Panc1 (cell line): ENCODE measurements around the gene ARHGAP33. TPM values are rescaled to one million over a fixed set of nuclear protein-coding genes. Genes with fewer than 3 reads are reported as not detected.

Experiments
- ATAC-seq: fragments of 200-7000 bp; cut with Tn5 transposase; 2 replicates; pipeline ENCODE4 v1.9.1; 2020; ENCODE audit warnings: mild to moderate bottlenecking, moderate library complexity
- BruUV-seq: library from RNA; stranded (reverse); fragments of 400-500 nt; replicated peaks from 2 replicates; lab custom pipeline; 2021; lab: Mats Ljungman, UMichigan
- CTCF ChIA-PET: fragments of 300-600 bp; sonication (Branson Sonifier 250); formaldehyde crosslinking; loops from one replicate; lab custom pipeline; 2022; ENCODE audit warnings: antibody characterized with exemption; lab: Charles Lee
- POLR2A ChIA-PET: fragments of 300-600 bp; sonication (Branson Sonifier 250); formaldehyde crosslinking; loops from one replicate; lab custom pipeline; 2022; ENCODE audit warnings: antibody characterized with exemption; lab: Charles Lee
- DNase-seq: peaks from one replicate; pipeline ENCODE4 v3.0.0-alpha.2; 2010; ENCODE audit warnings: low read depth, low spot score
- H3K27ac ChIP-seq: 2 replicates; pipeline ENCODE4 v1.5.1; 2011; ENCODE audit warnings: mild to moderate bottlenecking, low read length, inconsistent platforms
- H3K27me3 ChIP-seq: fragments of 200-500 bp; sonication (Bioruptor generic); 2 replicates; pipeline ENCODE4 v1.6.0; 2014; ENCODE audit warnings: low read length, inconsistent platforms; ENCODE audit not compliant: control insufficient read depth, insufficient read depth
- H3K36me3 ChIP-seq: fragments of 200-500 bp; sonication (Bioruptor generic); 2 replicates; pipeline ENCODE4 v1.5.1; 2014; ENCODE audit warnings: inconsistent platforms, mild to moderate bottlenecking, low read length, moderate library complexity; ENCODE audit not compliant: control insufficient read depth, insufficient read depth
- H3K4me1 ChIP-seq: 2 replicates; pipeline ENCODE4 v1.5.1; 2011; ENCODE audit warnings: inconsistent platforms, mild to moderate bottlenecking, low read length, moderate library complexity; ENCODE audit not compliant: control insufficient read depth, insufficient read depth
- H3K4me3 ChIP-seq, 2 experiments: 2 replicates each; pipeline ENCODE4 v1.5.1; 2011 to 2012; ENCODE audit warnings: low read depth in 2 of 2, low read length in 2 of 2, mild to moderate bottlenecking in 2 of 2, inconsistent platforms in 1 of 2, moderate library complexity in 1 of 2
- H3K9me3 ChIP-seq: fragments of 200-500 bp; sonication (Bioruptor generic); 2 replicates; pipeline ENCODE4 v1.5.1; 2014; ENCODE audit warnings: low read depth, mild to moderate bottlenecking, inconsistent platforms, low read length, moderate library complexity; ENCODE audit not compliant: control insufficient read depth, insufficient read depth
- POLR2AphosphoS5 ChIP-seq: IDR thresholded peaks from 2 replicates; pipeline ENCODE4 v1.6.1; 2012; ENCODE audit warnings: mild to moderate bottlenecking, low read depth, low read length, moderate library complexity
- SIN3A ChIP-seq: IDR thresholded peaks from 2 replicates; pipeline ENCODE4 v1.6.1; 2012; ENCODE audit warnings: low read depth, mild to moderate bottlenecking, low read length, moderate library complexity, borderline replicate concordance; ENCODE audit not compliant: insufficient read depth
- TCF7L2 ChIP-seq: IDR thresholded peaks from 2 replicates; pipeline ENCODE4 v1.6.1; 2011; ENCODE audit warnings: mild to moderate bottlenecking, low read depth, low read length, inconsistent platforms
- in situ Hi-C: cut with HindIII; loops from 2 replicates; pipeline ENCODE4 v1.10.0; 2016; ENCODE audit warnings: low sequenced_read_pairs, low pct_unique_long_range_greater_than_20kb
- intact Hi-C: fragments of 100-400 bp; cut with micrococcal nuclease; formaldehyde crosslinking; loops from one replicate; pipeline ENCODE4 v1.10.0; 2022; ENCODE audit not compliant: unreplicated experiment
- total RNA-seq: library from RNA; stranded (reverse); gene quantifications from one replicate; pipeline ENCODE4 v1.2.1, GENCODE V29; 2021; ENCODE audit not compliant: unreplicated experiment
- TF ChIP-seq, protein P1 (sequence below), 2 experiments: IDR thresholded peaks; 2 replicates each; pipeline ENCODE4 v1.6.1; 2011 to 2012; ENCODE audit warnings: low read depth in 2 of 2, control low read depth in 1 of 2, low read length in 1 of 2, mild to moderate bottlenecking in 1 of 2, moderate library complexity in 1 of 2; ENCODE audit not compliant: insufficient read depth in 1 of 2
- TF ChIP-seq, protein P2 (sequence below): fragments of 450-650 bp; IDR thresholded peaks from 2 replicates; pipeline ENCODE4 v1.5.1; 2017; ENCODE audit warnings: mild to moderate bottlenecking

ARHGAP33 gene
- total RNA-seq, 1 experiment from 2014 or later = 35.8 TPM

DNA sequence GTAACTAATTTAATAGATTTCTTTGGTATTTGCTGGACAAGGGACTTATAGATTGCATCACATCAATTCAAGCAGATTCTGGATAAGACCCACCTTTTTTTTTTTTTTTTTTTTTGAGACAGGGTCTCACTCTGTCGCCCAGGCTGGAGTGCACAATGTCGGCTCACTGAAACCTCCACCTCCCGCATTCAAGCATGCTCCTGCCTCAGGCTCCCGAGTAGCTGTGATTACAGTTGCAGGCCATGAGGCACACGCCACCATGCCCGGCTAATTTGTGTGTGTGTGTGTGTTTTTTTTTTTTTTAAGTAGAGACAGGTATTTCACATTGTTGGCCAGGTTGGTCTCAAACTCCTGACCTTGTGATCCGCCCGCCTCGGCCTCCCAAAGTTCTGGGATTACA lies 41.5 kb downstream of the ARHGAP33 start:
- Histone ChIP-seq H3K27ac (no peak overlapping the region), H3K4me1 (no peaks in the 10 kb centered on the region), H3K4me3 (no peak overlapping the region), H3K36me3 (no peaks in the 10 kb centered on the region), H3K9me3 (no peaks in the 10 kb centered on the region), H3K27me3 (no peaks in the 10 kb centered on the region)
- intact Hi-C loops (no loop called here), in situ Hi-C loops (no loop called here)
- ChIA-PET POLR2A (interaction anchor here (0.5 kb wide), 1 partner anchor 108 kb away, joined by 6 read pairs; no protein-coding TSS in a partner anchor), CTCF (no interaction called here)
- ATAC-seq (no peak), DNase-seq (no peak)
- BruUV-seq = no TSS peak
- TF ChIP-seq, protein P1, sequence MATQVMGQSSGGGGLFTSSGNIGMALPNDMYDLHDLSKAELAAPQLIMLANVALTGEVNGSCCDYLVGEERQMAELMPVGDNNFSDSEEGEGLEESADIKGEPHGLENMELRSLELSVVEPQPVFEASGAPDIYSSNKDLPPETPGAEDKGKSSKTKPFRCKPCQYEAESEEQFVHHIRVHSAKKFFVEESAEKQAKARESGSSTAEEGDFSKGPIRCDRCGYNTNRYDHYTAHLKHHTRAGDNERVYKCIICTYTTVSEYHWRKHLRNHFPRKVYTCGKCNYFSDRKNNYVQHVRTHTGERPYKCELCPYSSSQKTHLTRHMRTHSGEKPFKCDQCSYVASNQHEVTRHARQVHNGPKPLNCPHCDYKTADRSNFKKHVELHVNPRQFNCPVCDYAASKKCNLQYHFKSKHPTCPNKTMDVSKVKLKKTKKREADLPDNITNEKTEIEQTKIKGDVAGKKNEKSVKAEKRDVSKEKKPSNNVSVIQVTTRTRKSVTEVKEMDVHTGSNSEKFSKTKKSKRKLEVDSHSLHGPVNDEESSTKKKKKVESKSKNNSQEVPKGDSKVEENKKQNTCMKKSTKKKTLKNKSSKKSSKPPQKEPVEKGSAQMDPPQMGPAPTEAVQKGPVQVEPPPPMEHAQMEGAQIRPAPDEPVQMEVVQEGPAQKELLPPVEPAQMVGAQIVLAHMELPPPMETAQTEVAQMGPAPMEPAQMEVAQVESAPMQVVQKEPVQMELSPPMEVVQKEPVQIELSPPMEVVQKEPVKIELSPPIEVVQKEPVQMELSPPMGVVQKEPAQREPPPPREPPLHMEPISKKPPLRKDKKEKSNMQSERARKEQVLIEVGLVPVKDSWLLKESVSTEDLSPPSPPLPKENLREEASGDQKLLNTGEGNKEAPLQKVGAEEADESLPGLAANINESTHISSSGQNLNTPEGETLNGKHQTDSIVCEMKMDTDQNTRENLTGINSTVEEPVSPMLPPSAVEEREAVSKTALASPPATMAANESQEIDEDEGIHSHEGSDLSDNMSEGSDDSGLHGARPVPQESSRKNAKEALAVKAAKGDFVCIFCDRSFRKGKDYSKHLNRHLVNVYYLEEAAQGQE (IDR thresholded peaks at IDR 0.05; ENCODE audit: insufficient read depth in 1 of 2, low read depth in 2 of 2, low read length in 1 of 2) = no peak
- TF ChIP-seq POLR2AphosphoS5 (no peak), TCF7L2 (no peak), SIN3A (no peak)
- TF ChIP-seq, protein P2, sequence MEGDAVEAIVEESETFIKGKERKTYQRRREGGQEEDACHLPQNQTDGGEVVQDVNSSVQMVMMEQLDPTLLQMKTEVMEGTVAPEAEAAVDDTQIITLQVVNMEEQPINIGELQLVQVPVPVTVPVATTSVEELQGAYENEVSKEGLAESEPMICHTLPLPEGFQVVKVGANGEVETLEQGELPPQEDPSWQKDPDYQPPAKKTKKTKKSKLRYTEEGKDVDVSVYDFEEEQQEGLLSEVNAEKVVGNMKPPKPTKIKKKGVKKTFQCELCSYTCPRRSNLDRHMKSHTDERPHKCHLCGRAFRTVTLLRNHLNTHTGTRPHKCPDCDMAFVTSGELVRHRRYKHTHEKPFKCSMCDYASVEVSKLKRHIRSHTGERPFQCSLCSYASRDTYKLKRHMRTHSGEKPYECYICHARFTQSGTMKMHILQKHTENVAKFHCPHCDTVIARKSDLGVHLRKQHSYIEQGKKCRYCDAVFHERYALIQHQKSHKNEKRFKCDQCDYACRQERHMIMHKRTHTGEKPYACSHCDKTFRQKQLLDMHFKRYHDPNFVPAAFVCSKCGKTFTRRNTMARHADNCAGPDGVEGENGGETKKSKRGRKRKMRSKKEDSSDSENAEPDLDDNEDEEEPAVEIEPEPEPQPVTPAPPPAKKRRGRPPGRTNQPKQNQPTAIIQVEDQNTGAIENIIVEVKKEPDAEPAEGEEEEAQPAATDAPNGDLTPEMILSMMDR = no peak

DNA sequence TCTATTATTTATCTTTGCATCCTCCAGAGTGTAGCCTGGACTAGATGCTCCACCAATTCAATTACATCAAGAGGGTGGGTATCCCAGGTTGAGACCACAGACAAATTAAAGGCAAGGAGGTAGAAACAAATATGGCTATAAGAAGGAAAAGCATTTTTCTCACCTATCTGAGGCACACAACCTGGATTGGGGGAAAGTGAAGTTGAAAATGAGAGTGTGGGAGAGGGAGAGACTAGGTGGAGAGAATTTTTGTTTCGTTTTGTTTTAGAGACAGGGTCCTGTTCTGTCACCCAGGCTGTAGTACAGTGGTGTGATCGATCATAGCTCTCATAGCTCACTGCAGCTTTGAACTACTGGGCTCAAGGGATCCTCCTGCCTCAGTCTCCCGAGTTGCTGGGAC lies 43.1 kb downstream of the ARHGAP33 start:
- intact Hi-C loops = no loop called here
- POLR2A ChIA-PET = interaction anchor here (0.7 kb wide), 1 partner anchor 91 kb away, joined by 9 read pairs; no protein-coding TSS in a partner anchor
- in situ Hi-C loops = no loop called here

More for the DNA sequence above, 43.1 kb downstream of the ARHGAP33 start:
- Histone ChIP-seq H3K36me3 (no peaks in the 10 kb centered on the region), H3K9me3 (no peaks in the 10 kb centered on the region), H3K27me3 (no peaks in the 10 kb centered on the region), H3K4me3 (no peak overlapping the region), H3K27ac (no peak overlapping the region), H3K4me1 (no peaks in the 10 kb centered on the region)
- TF ChIP-seq SIN3A (no peak), POLR2AphosphoS5 (no peak), TCF7L2 (no peak)
- TF ChIP-seq, protein P1 (IDR thresholded peaks at IDR 0.05; ENCODE audit: insufficient read depth in 1 of 2, low read depth in 2 of 2, low read length in 1 of 2) = no peak
- TF ChIP-seq, protein P2 = no peak
- ATAC-seq (no peak), DNase-seq (no peak)
- CTCF ChIA-PET = interaction anchor here (0.6 kb wide), 1 partner anchor 99 kb away, joined by 11 read pairs; no protein-coding TSS in a partner anchor
- no TSS peak for BruUV-seq
